HG03025 (cell line): Measurements from ENCODE around the gene OLFML2B.

Source experiments
- ATAC-seq: cut with Tn5 transposase; IDR thresholded peaks from one replicate; pipeline ENCODE4 v1.9.1; 2021; ENCODE audit warnings: mild to moderate bottlenecking, moderate library complexity; ENCODE audit not compliant: unreplicated experiment, low FRiP score

OLFML2B gene

DNA sequence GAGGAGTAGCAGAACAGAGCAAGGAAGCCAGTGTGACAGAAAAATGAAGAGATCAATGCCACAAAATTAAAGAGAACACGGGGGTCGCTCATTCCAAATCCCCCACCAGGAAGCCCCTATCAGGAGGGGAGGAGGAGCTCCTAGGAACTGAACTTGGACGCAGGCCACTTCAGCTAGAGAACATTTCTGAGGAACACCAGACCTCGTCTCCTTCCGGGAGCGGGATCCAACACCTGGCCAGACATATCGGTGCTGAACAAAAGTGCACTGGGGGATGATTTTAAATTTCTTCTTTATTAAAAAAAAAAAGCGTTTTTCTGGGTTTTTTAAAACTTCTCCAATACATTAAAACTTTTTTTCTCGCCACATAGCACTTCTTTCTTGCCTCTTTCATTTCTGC, 40.8 kb downstream of the OLFML2B start:
- no peak for ATAC-seq

DNA sequence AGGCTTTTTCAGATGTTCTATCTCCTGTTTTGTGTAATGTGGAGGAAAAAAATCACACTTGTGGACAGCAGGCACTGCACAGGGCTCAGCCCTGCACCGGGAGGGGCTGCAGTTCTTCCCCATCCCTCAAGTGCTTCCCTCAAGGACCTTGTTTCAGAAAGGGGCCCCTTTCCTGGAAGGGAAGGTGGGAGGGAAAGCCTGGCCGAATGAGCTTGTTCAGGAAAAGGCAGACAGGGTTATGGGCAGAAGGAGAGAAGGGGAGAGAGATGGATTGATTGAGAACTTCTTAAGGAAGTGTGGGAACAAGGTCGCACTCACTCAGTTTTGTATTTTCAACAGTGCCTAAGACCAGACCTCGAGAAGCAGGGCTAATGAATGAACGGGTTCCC, 41.2 kb downstream of the OLFML2B start:
- no peak for ATAC-seq

DNA sequence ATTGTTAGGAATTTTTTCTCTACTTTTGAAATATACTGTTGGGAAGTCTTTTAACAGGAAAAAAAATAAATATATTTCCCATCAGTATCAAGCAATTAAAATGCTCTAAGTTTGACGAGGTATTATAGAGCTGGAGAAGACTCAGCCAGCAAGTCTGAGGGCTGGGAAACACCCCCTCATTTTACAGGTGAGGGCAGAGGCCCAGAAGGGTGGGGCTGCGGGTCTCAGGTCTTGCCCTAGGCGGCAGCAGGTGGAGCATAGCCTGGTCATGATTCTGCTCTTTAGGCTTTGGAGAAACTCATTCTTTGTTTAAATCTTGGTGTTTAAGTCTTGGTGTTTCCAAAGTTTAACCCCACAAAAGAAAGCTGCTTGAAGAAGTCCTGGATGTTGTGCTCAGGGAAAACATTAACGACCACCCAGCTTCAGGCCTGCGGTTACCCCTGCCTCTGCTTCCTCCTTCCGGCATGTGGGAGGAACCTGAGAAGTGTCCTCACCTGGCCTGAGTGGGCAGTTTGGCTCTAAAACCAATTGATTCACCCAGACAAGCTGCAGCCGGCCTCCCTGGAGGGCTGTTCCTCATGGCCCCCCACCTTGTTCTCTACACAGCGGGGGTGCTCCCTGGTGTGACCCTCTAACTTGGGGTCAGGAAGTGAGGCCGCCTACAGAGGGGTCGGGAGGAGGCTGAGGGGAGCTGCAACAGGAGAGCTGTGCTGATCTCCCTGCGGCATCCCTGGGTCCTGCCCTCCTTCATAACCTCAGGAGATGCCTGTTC, 41.7 kb downstream of the OLFML2B start:
- ATAC-seq: no peak

DNA sequence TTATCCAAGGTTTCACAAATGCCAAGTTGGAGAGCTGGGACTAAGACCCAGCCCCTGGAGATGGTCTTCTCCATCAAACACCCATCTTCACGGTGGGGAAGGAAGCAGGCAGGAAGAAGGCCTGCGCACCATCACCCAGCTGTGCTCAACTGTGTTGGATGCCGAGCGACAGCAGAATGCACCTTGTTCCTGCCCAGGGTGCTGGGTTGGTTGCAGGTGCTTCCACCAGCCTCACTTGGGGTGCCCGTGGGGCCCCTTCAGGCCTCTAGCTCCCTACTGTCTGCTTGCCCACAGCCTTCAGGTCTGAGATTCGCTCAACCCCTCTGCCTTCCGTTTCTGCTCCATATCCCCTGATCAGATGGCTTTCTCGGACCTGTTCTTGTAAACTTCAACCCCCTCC, 42.5 kb downstream of the OLFML2B start:
- no peak for ATAC-seq

DNA sequence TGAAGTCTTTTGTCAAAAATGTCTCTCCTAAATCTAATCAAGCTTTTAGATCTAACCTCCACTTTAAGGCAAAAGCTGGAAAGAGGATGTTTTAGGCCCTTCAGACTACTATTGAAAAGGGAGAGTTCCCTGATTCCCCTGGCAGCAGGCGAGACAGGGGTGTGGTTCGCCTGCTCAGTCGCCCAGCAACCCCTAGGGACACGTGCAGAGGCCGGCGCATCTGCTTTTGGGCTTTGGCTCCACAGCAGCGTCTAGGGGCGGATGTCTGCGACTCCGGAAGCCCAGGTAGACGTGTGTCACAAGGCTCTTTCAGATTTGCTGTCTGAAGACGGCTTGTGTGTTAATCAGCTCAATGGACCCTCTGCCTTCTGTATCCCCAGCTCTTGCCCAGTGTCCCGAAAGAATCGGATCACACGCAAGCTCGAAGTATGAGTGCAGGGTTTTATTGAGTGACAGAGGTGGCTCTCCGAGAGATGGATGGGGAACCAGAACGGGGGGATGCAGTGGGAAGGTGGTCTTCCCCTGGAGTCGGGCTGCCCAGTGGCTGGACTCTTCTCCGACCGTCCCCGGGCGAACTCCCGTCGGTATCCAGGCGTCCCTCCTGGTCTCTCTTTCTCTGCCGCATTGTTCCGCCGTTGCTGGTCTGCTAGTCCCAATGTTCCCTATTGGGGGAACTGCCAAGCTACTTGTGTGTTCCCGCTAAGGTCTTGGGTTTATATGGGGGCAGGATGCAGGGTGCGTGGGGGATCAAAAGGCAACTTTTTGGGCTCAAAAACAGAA, 45.5 kb downstream of the OLFML2B start:
- no peak for ATAC-seq

DNA sequence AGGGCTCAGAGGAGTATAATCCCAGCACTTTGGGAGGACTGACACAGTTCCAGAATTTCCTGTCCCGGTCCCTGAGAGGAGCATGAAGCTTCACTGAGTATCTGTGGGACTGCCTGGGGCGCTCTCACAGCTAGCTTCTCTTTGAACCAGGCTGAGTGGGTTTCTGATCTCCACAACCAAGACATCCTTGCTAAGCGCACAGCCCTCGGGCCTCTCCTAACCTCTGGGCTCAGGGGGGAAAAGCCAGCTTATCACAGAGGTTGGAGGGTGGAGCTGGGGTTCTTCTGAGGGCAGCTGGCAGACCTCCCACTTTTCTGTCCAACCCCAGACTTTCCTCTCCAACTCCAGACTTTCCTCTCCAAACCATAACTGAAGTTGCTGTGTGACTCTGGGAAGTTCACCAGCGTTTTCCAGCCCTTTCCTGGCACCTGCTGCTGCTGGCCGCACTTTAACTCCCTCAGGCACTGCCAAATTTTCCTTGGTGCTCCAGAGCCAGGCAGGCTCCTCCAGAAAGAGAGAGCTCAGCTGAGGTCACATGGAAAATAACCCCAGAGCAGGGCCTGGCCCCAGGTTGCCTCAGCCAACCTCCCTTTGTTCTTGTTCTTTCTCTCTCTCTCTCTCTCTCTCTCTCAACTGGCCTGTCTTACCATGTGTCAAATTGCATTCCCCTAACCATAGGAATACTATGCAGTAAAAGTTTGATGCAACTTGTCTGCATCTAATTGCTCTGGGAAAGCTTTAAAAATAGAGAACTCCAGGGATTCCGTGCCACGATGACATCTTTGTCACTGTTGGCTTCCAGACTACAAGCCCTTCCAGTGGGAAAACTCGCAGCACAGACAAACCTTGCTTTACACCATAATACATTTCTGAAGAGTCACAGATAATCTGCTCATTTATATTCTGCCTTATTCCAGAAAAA, 49.5 kb downstream of the OLFML2B start:
- no peak for ATAC-seq

DNA sequence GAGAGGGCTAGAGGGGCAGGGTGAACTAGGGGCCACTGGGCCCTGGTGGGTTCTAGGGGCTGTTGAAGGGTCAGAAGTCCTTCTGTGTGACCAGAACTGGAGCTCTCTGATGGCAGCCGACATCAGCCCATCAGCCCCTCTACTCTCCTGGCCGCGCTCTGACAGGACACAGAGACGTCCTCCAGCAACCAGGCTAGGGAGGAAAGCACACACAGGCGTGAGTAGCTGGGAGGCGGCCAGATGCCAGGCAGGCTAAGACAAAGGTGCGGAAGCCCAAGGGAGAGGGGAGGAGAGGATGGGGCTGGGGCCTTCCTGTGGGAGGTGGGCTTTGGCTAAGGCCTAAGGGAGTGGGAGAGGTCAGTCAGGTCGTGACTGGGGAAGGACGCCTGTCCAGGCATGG, 50.8 kb downstream of the OLFML2B start:
- no peak for ATAC-seq

DNA sequence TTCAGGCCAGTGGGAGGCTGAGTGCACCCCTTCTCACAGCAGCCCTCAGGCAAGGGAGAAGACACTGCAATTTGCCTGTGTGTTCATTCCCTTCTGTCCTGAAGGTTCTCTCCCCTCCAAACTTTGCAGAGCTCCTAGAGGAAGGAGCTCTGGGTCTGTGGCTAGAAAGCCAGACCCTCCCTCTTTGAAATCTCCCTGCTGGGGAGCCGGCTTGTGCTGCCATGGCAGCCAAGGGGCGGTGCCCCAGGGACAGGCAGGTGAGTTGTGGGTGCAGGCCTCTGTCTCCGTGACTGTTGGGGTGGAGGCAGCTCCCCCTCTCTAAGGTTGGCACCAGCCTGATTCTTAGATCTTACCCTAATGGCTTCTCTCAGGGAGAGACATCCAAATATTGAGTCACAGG, 53.0 kb downstream of the OLFML2B start:
- no peak for ATAC-seq

DNA sequence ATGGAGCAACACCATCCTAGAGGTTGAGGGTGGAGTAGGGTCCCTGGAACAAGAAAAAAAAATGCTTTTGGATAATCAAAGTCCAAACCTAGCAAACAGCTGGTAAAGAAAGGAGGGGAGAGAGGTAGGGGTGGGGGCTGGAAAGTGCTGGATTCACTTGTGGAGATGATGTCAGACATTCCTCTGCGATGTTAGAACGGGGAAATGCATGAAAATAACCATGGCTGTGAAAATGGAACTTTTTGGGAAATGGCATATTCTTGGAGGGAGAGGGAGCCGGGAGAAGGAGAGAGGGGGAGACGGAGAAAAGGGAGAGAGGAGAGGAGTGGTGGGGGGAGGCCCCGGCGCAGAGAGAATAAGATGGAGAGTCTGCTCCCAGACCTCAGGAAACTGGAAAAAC, 53.6 kb downstream of the OLFML2B start:
- ATAC-seq: no peak

DNA sequence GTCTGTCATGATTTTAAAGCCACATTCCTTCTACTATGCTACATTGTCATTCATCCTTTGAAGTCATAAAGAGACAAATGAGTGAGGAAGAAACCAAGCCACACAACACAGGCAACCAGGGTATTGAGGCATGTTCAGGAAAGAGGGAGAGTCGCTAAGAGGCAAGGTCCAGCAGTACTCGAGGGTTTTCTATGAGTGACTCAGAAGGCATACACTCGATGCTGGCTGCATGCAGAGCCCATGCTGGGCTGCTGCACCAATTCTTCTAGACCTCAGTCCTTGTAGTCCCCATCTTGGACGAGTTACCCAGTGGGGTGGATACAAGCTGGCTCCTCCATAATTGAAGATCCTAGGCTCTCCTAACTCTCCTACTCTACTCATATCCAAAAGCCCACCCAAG, 57.6 kb downstream of the OLFML2B start:
- ATAC-seq: no peak

DNA sequence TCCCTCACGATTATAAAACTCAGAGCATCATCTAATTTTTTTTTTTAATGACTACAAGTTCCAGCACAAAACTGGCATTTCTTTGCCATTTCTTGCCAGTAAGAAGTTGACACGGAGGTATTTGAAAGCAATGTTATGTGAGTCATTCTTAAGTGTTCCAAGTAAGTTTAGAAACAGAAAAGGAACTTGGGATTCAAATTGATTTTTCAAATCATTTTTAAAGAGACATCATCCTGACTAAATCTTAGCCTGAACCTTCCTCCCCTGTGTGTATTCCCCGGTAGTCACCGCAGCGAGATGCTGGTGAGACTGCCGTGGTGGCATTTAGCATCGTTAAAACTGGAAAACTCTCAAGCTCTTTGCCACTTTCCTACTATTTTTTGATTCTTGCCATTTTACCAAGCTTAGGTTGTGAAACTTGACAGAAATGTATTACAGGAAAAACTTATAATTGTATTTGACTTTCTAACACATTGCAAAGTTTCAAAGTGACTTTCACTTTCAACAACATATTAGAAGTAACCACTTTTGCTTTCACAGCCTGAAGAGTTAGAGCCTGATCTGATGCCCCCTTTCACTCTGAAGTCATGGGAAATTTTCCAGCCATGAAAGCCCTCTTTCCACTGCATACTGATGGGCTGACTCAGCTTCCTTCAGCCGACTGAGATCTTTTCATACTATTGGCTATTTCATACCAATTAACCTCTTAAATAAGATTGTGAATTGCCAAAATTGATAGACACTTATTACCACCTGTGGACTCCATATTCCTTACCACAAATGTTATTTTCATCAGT, 61.4 kb downstream of the OLFML2B start:
- ATAC-seq: peak; percentile 69

DNA sequence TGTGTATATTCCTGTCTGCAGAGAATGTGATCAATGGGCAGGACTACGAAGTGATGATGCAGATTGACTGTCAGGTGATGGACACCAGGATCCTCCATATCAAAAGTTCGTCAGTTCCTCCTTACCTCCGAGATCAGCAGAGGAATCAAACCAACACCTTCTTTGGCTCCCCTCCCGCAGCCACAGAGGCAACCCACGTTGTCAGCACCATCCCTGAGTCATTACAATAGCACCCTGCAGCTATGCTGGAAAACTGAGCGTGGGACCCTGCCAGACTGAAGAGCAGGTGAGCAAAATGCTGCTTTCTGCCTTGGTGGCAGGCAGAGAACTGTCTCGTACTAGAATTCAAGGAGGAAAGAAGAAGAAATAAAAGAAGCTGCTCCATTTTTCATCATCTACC, 65.2 kb downstream of the OLFML2B start:
- no peak for ATAC-seq

DNA sequence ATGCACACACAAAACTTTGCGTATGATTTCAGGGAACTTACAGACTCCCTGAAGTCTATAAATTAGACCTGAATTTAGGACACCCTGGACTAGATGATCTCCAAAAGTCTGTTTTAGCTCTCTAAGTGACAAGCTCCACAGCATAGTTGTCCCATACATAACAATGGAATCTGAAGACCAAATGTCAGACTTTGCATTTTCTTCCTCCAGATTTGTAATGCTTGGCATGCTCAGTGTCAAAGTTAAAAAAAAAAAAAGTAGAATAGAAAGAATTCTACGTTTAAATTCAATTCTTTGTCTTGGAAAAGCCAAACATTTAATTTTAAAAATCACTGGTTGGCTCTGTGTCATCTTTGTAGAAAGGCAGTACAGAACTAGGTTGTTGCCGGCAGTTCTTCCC, 66.7 kb downstream of the OLFML2B start:
- ATAC-seq: no peak

DNA sequence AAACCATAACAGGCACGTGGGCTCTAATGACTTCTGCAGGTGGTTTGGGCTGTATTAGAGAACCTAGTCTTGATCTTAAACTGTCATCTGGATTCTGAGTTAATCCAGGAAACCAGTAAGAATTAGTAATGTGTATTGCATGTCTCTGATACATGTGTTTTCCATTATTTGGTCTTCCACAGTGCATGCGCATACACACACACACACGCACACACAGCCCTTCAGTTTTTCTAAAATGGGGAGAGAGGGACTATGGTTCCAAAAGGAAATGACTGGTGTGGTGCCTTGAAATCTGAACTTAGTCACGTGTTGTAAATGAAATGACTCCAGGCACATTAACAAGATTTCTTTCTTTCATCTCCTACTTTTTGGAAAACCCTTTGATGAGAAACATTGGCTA, 67.6 kb downstream of the OLFML2B start:
- ATAC-seq: no peak

DNA sequence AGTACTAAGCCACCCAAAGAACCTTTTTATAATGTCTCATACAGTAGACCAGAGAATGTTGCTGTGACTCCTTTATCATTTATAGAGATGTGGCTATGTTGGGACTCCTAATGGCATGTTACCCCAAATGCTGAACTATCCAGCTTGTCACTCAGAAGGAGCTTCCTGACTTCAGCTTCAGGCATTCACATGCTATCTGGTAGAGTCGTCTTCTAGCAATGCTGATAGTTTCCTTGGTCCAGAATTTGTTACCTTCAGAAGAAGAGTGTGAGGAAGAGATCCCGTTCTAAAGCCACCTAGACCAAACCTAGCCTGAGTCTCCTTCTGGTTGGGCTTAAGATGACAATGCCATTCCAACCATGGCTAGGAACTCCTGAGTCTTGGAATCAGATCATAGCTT, 68.1 kb downstream of the OLFML2B start:
- no peak for ATAC-seq

DNA sequence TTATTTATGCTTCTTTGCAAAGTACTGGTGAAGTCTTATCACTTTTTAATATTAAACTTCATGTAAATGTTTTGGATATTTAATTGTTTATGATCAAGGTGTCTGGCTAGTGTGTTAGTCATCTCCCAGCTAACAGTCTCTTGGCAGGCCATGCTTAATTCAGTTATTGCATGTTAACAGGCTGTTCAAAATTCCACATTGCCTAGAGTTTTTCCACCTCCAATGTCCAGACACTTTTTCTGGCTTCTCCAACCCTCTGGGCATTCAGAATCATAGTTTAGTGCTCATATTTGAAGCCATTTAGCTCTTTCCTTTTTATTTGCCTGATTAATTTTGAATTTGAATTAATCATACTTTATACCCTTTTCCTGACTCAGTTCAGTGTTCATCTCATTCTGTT, 69.2 kb downstream of the OLFML2B start:
- no peak for ATAC-seq

DNA sequence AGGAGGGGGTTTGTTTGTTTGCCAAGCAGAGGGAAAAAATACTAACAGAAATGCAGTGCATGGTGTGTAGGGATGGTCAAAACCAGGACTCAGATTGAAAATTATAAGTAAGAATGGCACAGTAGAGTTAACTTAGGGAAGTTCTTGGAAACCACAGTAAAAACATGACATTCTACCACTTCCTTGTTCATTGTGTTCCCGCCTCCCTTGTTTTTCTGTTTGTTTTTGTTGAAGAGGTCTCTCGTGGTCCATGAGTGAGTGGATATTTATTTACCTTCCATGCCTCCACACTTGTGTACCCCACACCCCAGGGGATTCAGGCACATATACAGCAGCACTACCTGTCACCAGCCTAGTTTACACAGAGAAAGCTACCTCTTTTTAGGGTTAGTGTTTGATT, 69.6 kb downstream of the OLFML2B start:
- no peak for ATAC-seq

DNA sequence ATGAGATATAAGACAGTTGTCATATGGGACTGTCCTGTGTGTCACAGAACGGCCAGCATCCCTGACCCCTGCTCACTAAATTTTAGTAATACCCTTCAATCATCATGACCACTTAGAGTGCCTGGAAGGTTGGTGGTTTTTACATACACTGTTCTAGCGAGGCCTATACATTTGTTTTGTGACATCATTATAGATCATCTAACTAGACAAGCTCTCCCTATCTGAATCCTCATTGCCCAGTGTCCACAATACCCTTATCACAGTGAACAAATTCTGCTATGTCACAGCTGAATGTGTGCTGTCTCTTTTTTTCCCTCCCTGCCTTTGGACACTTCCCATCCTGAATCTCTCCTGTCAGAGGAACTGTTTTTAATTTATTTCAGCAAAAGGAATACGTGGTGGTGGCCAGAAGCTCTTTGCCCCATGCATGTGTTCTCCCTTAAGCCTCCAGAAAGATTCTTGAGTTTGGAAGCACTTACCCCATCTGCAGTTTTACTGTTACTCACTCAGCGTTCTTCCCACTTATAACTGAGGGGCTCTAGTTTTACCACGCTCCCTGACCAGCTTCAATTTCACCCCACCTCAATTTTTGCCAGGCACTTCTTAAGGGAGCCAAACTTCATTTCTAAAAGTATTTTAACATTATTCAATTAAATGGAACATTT, 70.3 kb downstream of the OLFML2B start:
- no peak for ATAC-seq

DNA sequence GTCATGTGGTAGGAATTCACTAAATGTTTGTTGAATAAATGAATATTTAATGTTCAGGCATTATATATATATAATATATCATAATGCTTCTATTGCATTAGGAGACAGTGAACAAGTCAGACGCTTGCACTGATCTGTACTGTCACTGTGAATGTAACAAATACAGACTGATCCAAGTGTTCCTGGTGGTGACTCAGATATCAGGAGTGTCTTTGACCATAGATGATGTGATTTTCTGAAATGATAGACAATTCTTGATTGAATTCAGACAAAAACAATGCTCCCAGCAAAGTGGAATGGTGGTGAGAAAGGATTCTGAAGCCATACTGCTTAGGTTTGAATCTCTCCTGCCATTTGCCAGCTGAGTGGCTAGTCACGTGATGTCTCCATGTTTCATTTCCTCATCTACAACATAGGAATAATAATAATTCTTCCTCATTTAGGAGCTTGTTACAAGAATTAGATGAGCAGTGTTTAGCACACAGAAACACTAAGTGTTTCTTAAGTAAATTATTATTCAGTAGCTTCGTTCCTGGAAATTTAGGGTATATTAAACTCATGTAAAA, 71.0 kb downstream of the OLFML2B start:
- ATAC-seq: no peak
